Lung (tissue), 12 donors: ENCODE data around the gene GDNF. TPM values are rescaled to one million over a fixed set of nuclear protein-coding genes. Genes with fewer than 3 reads are reported as not detected.

Experiments
- ATAC-seq: fragments of 200-7000 bp; cut with Tn5 transposase; one replicate; pipeline ENCODE4 v1.9.1; 2020; ENCODE audit warnings: moderate number of reproducible peaks; ENCODE audit not compliant: insufficient read depth, low FRiP score
- DNase-seq, 3 donors: peaks; one replicate each; pipeline ENCODE4 v3.0.0-alpha.2; 2013 to 2017
- H3K27ac ChIP-seq, 2 donors: one replicate each; pipeline ENCODE4 v1.5.1; 2013; ENCODE audit warnings: mild to moderate bottlenecking in 2 of 2, moderate library complexity in 2 of 2, control low read depth in 1 of 2, inconsistent platforms in 1 of 2, low read depth in 1 of 2, low read length in 1 of 2
- H3K27me3 ChIP-seq, 3 donors: one replicate each; pipeline ENCODE4 v1.5.1; 2013; ENCODE audit warnings: low read length in 2 of 3; ENCODE audit not compliant: control insufficient read depth in 3 of 3, insufficient read depth in 3 of 3
- H3K36me3 ChIP-seq, 4 donors: one replicate each; pipeline ENCODE4 v1.5.1; 2013; ENCODE audit warnings: low read length in 4 of 4, mild to moderate bottlenecking in 1 of 4, moderate library complexity in 1 of 4; ENCODE audit not compliant: control insufficient read depth in 4 of 4, insufficient read depth in 4 of 4
- H3K4me1 ChIP-seq, 5 donors: one replicate each; pipeline ENCODE4 v1.5.1; 2013; ENCODE audit warnings: low read length in 5 of 5, mild to moderate bottlenecking in 2 of 5, moderate library complexity in 1 of 5; ENCODE audit not compliant: control insufficient read depth in 5 of 5, insufficient read depth in 5 of 5
- H3K4me3 ChIP-seq: one replicate; pipeline ENCODE4 v1.5.1; 2013; ENCODE audit warnings: mild to moderate bottlenecking, control low read depth, moderate library complexity
- H3K9ac ChIP-seq, 2 donors: one replicate each; pipeline ENCODE4 v1.5.1; 2013; ENCODE audit warnings: low read length in 2 of 2, control low read depth in 1 of 2; ENCODE audit not compliant: insufficient read depth in 1 of 2
- H3K9me3 ChIP-seq, 4 donors: one replicate each; pipeline ENCODE4 v1.5.1; 2013; ENCODE audit warnings: low read length in 3 of 4, mild to moderate bottlenecking in 1 of 4, moderate library complexity in 1 of 4; ENCODE audit not compliant: control insufficient read depth in 4 of 4, insufficient read depth in 3 of 4
- WGBS, 2 donors: extraction: QIAGEN DNeasy Blood & Tissue Kit; methylation state at CpG; one replicate each; pipeline ENCODE4 v1.1.7; 2013; 5-methylcytosine and 5-hydroxymethylcytosine counted together
- polyA plus RNA-seq, 2 donors: library from polyadenylated mRNA; stranded (reverse); fragments of 200-250 nt; gene quantifications; one replicate each; pipeline ENCODE4 v1.2.1, GENCODE V29; 2013
- total RNA-seq, 2 donors: library from RNA; depleted of rRNA in 1 of 2; stranded (reverse); fragments of >200 nt in 1 of 2; gene quantifications; one replicate each; pipeline ENCODE4 v1.2.1, GENCODE V29; 2014 to 2021
- TF ChIP-seq, protein P1 (sequence below): IDR thresholded peaks from 2 replicates; pipeline ENCODE4 v1.5.1; 2012; ENCODE audit warnings: mild to moderate bottlenecking; ENCODE audit errors: control extremely low read depth, extremely low read depth
- donor health status: control.
- donor health status: control.
- donor health status: Bipolar disorder and iron deficiency.
- donor health status: healthy.
- donor health status: DM: yes; HTN: yes; CAD: no.

GDNF gene
- total and polyA plus RNA-seq, 4 donors = 0.05 TPM; not detected in 3

DNA sequence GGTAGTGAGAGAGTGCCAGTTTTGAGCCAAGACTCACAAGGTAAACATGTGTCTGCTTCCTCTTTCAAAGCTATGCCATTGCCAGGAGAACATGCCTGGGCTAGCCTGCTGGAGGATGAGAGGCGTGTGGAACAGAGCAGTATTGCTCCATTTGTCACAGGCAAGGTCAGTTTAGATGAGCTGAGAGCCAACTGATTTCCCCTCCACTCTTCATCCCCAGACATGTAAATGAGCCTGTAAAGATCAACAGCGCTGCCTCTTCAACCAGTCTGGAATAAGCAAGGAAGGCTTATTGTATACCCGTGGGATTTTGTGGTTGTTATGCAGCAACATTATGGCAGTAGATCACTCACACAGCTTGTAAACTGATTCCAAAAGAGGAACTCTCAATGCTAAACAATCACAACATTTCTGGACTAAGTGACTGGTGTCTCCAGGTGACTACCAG is 8.2 kb upstream of the GDNF start:
- 49 to 54% methylated on average over 3 of the region's 3 CpGs for WGBS, 2 donors
- TF ChIP-seq, protein P1, sequence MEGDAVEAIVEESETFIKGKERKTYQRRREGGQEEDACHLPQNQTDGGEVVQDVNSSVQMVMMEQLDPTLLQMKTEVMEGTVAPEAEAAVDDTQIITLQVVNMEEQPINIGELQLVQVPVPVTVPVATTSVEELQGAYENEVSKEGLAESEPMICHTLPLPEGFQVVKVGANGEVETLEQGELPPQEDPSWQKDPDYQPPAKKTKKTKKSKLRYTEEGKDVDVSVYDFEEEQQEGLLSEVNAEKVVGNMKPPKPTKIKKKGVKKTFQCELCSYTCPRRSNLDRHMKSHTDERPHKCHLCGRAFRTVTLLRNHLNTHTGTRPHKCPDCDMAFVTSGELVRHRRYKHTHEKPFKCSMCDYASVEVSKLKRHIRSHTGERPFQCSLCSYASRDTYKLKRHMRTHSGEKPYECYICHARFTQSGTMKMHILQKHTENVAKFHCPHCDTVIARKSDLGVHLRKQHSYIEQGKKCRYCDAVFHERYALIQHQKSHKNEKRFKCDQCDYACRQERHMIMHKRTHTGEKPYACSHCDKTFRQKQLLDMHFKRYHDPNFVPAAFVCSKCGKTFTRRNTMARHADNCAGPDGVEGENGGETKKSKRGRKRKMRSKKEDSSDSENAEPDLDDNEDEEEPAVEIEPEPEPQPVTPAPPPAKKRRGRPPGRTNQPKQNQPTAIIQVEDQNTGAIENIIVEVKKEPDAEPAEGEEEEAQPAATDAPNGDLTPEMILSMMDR = no peak
- no peak for ATAC-seq

DNA sequence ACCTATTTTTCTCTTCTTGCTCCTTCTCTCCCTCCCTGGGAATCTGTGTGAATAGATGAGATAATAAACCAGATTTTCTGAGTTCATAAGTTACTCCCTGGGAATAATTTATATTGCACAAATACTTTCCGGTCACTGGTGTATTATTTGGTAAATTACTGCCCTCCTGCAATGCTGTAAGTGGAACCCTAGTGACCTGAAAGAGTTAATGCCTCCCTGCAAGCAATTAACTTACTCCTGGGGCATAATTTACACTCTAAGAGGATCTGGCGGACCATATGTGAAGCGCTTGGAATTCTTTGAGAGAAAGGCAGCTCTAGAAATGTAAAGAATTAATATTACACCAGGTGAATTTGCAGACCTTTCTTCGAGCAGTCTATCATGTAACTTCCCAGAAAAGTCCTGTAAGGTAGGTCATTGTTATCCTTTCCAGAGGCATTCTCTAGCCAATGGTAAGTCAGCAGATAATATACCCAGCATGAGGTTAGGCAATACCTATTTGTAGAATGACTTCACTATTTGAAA is 7.0 kb upstream of the GDNF start:
- Histone ChIP-seq H3K36me3 (no peaks in the 10 kb centered on the region), H3K4me3 (no peak overlapping the region), H3K9me3 (no peaks in the 10 kb centered on the region), H3K27ac (no peak overlapping the region), H3K9ac (no peak overlapping the region), H3K27me3 (peaks cover 3 to 41% (median 36%) of the 10 kb centered on the region in 3 donors), H3K4me1 (no peaks in the 10 kb centered on the region)
- ATAC-seq (no peak), DNase-seq (no peak)
- TF ChIP-seq, protein P1 = no peak
- WGBS, 2 donors = 68 to 74% methylated on average over 4 of the region's 4 CpGs

More for the DNA sequence above, 8.2 kb upstream of the GDNF start:
- Histone ChIP-seq H3K4me3 (no peak overlapping the region), H3K9ac (no peak overlapping the region), H3K4me1 (no peaks in the 10 kb centered on the region), H3K9me3 (no peaks in the 10 kb centered on the region), H3K27ac (no peak overlapping the region), H3K27me3 (peaks cover 3 to 32% (median 24%) of the 10 kb centered on the region in 3 donors), H3K36me3 (no peaks in the 10 kb centered on the region)
- no peak for DNase-seq

DNA sequence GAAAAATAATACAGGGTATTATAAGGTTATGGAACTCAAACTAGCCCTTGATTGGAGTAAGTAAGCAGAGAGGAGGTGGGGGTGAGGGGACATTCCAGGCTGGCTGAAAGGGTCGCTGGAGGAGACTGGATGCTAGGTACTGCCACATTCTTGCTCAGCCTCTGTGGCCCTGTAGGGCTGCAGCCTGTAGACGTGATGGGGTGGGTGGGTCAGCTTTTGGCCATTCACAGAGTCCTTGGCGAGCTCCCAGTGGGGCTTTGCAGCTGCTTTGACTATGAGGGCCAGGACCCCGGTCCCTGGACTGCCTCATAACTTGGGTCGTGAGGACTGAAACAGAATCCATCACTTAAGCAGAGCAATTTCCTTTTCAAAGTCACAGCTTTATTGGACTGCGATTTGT is 4.2 kb upstream of the GDNF start:
- H3K27ac ChIP-seq = no peak overlapping the region
- no peaks in the 10 kb centered on the region for H3K9me3 ChIP-seq
- no peak overlapping the region for H3K9ac ChIP-seq
- H3K4me3 ChIP-seq = no peak overlapping the region
- peaks cover 0 to 10% (median 9%) of the 10 kb centered on the region in 5 donors for H3K4me1 ChIP-seq
- TF ChIP-seq, protein P1 = no peak
- WGBS, 2 donors = 34 to 42% methylated on average over 6 of the region's 6 CpGs
- ATAC-seq (no peak), DNase-seq (no peak)
- H3K36me3 ChIP-seq = no peaks in the 10 kb centered on the region
- H3K27me3 ChIP-seq = peaks cover 3 to 55% (median 51%) of the 10 kb centered on the region in 3 donors

DNA sequence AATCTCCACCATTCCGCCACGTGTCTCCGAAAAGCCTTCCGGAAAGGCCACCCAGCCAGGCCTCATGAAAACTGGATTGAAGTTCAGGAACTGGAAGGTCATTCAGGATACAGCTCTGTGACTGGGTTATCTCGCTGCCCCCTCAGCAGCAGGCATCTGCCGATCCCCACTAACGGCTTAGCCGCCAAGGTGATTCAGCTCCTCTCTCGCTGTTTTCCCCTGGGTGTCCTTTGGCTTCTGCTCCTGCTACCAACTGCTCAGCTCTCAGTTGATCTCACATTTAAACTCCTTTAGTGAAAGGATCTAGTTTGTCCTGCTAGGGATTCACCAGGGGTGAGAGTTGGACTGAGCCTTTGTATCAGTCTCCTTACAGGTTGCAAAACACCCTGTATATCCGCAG is 2.2 kb upstream of the GDNF start:
- Histone ChIP-seq H3K4me3 (no peak overlapping the region), H3K4me1 (peaks cover 0 to 23% (median 9%) of the 10 kb centered on the region in 5 donors), H3K9me3 (peaks cover 0 to 4% (median 0%) of the 10 kb centered on the region in 4 donors), H3K27ac (no peak overlapping the region), H3K27me3 (peaks cover 3 to 71% (median 63%) of the 10 kb centered on the region in 3 donors), H3K9ac (no peak overlapping the region), H3K36me3 (no peaks in the 10 kb centered on the region)
- DNase-seq = no peak
- WGBS, 2 donors = 61 to 72% methylated on average over 10 of the region's 10 CpGs
- no peak for ATAC-seq
- TF ChIP-seq, protein P1 = no peak
